Measurements from ENCODE around the gene FUT8. TPM values are rescaled to one million over a fixed set of nuclear protein-coding genes. Genes with fewer than 3 reads are reported as not detected.

Gene FUT8
- total and polyA plus RNA-seq, 2 of the 8 experiments (the other 6 are each of a cell fraction or from before 2014, with no cell fraction given) = 10.5 to 25.1 TPM

DNA sequence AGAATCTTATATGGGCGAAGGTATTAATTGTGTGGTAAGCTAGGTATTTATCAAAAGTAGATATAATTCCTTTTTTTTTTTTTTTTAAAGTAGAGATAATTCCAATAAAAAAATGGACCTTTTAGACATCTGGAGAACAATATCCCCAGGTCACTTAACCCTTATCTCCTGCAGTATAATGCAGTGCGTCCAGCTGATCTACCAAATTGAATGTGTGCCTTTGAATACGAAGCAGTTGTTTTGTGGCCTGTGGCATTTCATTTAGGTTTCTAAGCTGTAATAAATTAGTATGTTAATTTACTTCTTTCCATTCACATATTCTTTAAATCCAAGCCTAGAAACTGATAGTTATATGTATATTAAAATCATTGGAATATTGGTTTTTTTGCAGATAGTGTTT is 3.1 kb downstream of the FUT8 start (continued):
- no peak for TF ChIP-seq HDAC2 (IDR thresholded peaks at IDR 0.05; ENCODE audit: borderline replicate concordance in 1 of 2, low read depth in 2 of 2, low read length in 2 of 2)
- TF ChIP-seq RAD21 (IDR thresholded peaks at IDR 0.05 in 1 of 2, conservative IDR thresholded peaks at IDR 0.05 in 1 of 2; ENCODE audit: low read depth in 2 of 2, low read length in 2 of 2) = no peak

All from H1 (cell line).